B cell (primary cell): ENCODE measurements around the gene KCTD14. TPM values are rescaled to one million over a fixed set of nuclear protein-coding genes. Genes with fewer than 3 reads are reported as not detected.

Experiments used
- ATAC-seq: fragments of 200-7000 bp; cut with Tn5 transposase; one replicate; pipeline ENCODE4 v1.10.0; 2021; ENCODE audit warnings: low read depth, mild to moderate bottlenecking, moderate number of reproducible peaks, moderate library complexity
- CTCF ChIA-PET: fragments of 350-600 bp; sonication (Branson Sonifier 250); formaldehyde crosslinking; loops from one replicate; lab custom pipeline; 2021; ENCODE audit warnings: antibody characterized with exemption, inconsistent platforms; lab: Charles Lee
- POLR2A ChIA-PET: fragments of 350-600 bp; sonication (Branson Sonifier 250); formaldehyde crosslinking; loops from one replicate; lab custom pipeline; 2021; ENCODE audit warnings: antibody characterized with exemption; lab: Charles Lee
- DNase-seq: peaks from one replicate; pipeline ENCODE4 v3.0.0; 2013
- H2AFZ ChIP-seq: 2 replicates; pipeline ENCODE4 v1.6.1; 2012; ENCODE audit warnings: mild to moderate bottlenecking, low read depth, low read length; ENCODE audit not compliant: insufficient read depth, poor library complexity, severe bottlenecking
- H3K27ac ChIP-seq, 2 donors: 1 replicate in 1 of 2; 2 replicates in 1 of 2; pipeline ENCODE4 v1.5.1; 2012 to 2013; ENCODE audit warnings: low read length in 2 of 2, mild to moderate bottlenecking in 2 of 2, moderate library complexity in 1 of 2
- H3K27me3 ChIP-seq, 4 experiments: fragments of 200-600 bp in 1 of 4; sonication (generic) in 1 of 4; replicated peaks in 1 of 4; 1 replicate in 2 of 4; 2 replicates in 2 of 4; pipeline versions ENCODE4 v1.6.1 to v1.7.0; 2013 to 2016; ENCODE audit warnings: low read length in 3 of 4, mild to moderate bottlenecking in 2 of 4, mixed read lengths in 1 of 4, moderate library complexity in 1 of 4; ENCODE audit not compliant: insufficient read depth in 4 of 4, control insufficient read depth in 3 of 4; ENCODE audit errors: control extremely low read depth in 1 of 4
- H3K36me3 ChIP-seq, 2 experiments: replicated peaks in 1 of 2; 1 replicate in 1 of 2; 2 replicates in 1 of 2; pipeline versions ENCODE4 v1.6.1 to v1.7.1; 2013; ENCODE audit warnings: low read length in 1 of 2; ENCODE audit not compliant: insufficient read depth in 2 of 2, control insufficient read depth in 1 of 2; ENCODE audit errors: control extremely low read depth in 1 of 2, extremely low read depth in 1 of 2
- H3K4me1 ChIP-seq, 2 donors: fragments of 200-600 bp in 1 of 2; sonication (generic) in 1 of 2; 1 replicate in 1 of 2; 2 replicates in 1 of 2; pipeline versions ENCODE4 v1.5.1 to v1.6.1; 2013 to 2017; ENCODE audit warnings: low read length in 2 of 2; ENCODE audit not compliant: control insufficient read depth in 2 of 2, insufficient read depth in 2 of 2
- H3K4me2 ChIP-seq: replicated peaks from 2 replicates; pipeline ENCODE3; 2012; ENCODE audit warnings: mild to moderate bottlenecking, low read depth, low read length; ENCODE audit not compliant: poor library complexity, severe bottlenecking
- H3K4me3 ChIP-seq, 5 experiments: fragments of 200-600 bp in 1 of 5; sonication (generic) in 1 of 5; 1 replicate in 3 of 5; 2 replicates in 2 of 5; pipeline versions ENCODE4 v1.5.1 to v1.7.0; 2011 to 2016; ENCODE audit warnings: low read length in 4 of 5, mild to moderate bottlenecking in 4 of 5, low read depth in 2 of 5, control low read depth in 1 of 5, moderate library complexity in 1 of 5; ENCODE audit not compliant: insufficient read depth in 1 of 5; ENCODE audit errors: control extremely low read depth in 1 of 5, extremely low read depth in 1 of 5
- H3K79me2 ChIP-seq: fragments of 200-600 bp; sonication (generic); one replicate; pipeline ENCODE4 v1.6.0; 2016; ENCODE audit warnings: low read length; ENCODE audit not compliant: control insufficient read depth, insufficient read depth
- H3K9ac ChIP-seq: fragments of 200-600 bp; sonication (generic); 2 replicates; pipeline ENCODE4 v1.6.1; 2017; ENCODE audit warnings: mild to moderate bottlenecking, low read length, moderate library complexity
- H3K9me3 ChIP-seq, 3 donors: one replicate each; pipeline versions ENCODE4 v1.6.1 to v1.7.1; 2013; ENCODE audit warnings: low read length in 2 of 3; ENCODE audit not compliant: control insufficient read depth in 2 of 3, insufficient read depth in 1 of 3; ENCODE audit errors: control extremely low read depth in 1 of 3
- H4K20me1 ChIP-seq: 2 replicates; pipeline ENCODE4 v1.6.0; 2012; ENCODE audit warnings: mild to moderate bottlenecking, low read length; ENCODE audit not compliant: insufficient read depth, control insufficient read depth, poor library complexity, severe bottlenecking
- H3K27ac Mint-ChIP-seq: one replicate; pipeline ENCODE4 v1.8.0; 2021; ENCODE audit warnings: mixed read lengths
- H3K27me3 Mint-ChIP-seq: one replicate; pipeline ENCODE4 v1.8.0; 2021; ENCODE audit warnings: mixed read lengths
- H3K4me1 Mint-ChIP-seq: one replicate; pipeline ENCODE4 v1.8.0; 2021; ENCODE audit warnings: mixed read lengths
- H3K4me3 Mint-ChIP-seq: one replicate; pipeline ENCODE4 v1.8.0; 2021; ENCODE audit warnings: mixed read lengths
- H3K9me3 Mint-ChIP-seq: one replicate; pipeline ENCODE4 v1.8.0; 2022; ENCODE audit warnings: mixed read lengths; ENCODE audit not compliant: insufficient read depth
- CTCF ChIP-seq: fragments of 200-600 bp; IDR thresholded peaks from one replicate; pipeline ENCODE4 v1.8.0; 2022; ENCODE audit warnings: antibody characterized with exemption, mild to moderate bottlenecking
- EZH2 ChIP-seq: IDR thresholded peaks from 2 replicates; pipeline ENCODE4 v1.6.1; 2012; ENCODE audit warnings: borderline replicate concordance, low read depth, mild to moderate bottlenecking, moderate library complexity, low read length; ENCODE audit not compliant: insufficient read depth, poor library complexity, severe bottlenecking
- WGBS: methylation state at CpG from one replicate; pipeline ENCODE4 v1.1.5; 2013; ENCODE audit warnings: missing lambda C conversion rate; ENCODE audit not compliant: insufficient coverage; 5-methylcytosine and 5-hydroxymethylcytosine counted together
- intact Hi-C: fragments of 100-400 bp; cut with micrococcal nuclease; formaldehyde crosslinking; loops from one replicate; pipeline ENCODE4 v1.10.0; 2022
- polyA plus RNA-seq: library from polyadenylated mRNA; depleted of rRNA; stranded (reverse); fragments of >200 nt; gene quantifications from 2 replicates; pipeline ENCODE4 v1.2.3, GENCODE V29; 2012
- total RNA-seq, 2 donors: library from RNA; stranded (reverse); fragments of 120-200 nt in 1 of 2; gene quantifications; 1 replicate in 1 of 2; 2 replicates in 1 of 2; pipeline versions ENCODE4 v1.2.3 to v1.2.4, GENCODE V29; 2013 to 2022

KCTD14 gene
- total and polyA plus RNA-seq, 2 donors (not counting 1 experiment from before 2014, with no cell fraction given): 0.18 TPM; not detected in 1

- Mint-ChIP-seq H3K4me3 (no peak overlapping the region), H3K27me3 (no peaks in the 10 kb centered on the region), H3K27ac (no peak overlapping the region), H3K9me3 (no peaks in the 10 kb centered on the region), H3K4me1 (peaks cover 10% of the 10 kb centered on the region)
- no peak for TF ChIP-seq CTCF
- TF ChIP-seq EZH2: no peak
- CTCF ChIA-PET: interaction anchor here (1.3 kb wide), 1 partner anchor 8 kb away, joined by 4 read pairs; no protein-coding TSS in a partner anchor
- DNase-seq (no peak), ATAC-seq (no peak)
- Histone ChIP-seq H4K20me1 (no peaks in the 10 kb centered on the region), H3K4me3 (no peak overlapping the region), H2AFZ (no peak overlapping the region), H3K4me1 (peaks cover 5 to 6% of the 10 kb centered on the region in 2 donors), H3K27me3 (no peaks in the 10 kb centered on the region), H3K27ac (no peak overlapping the region), H3K4me2 (no peak overlapping the region), H3K79me2 (no peaks in the 10 kb centered on the region), H3K9me3 (no peaks in the 10 kb centered on the region), H3K36me3 (no peaks in the 10 kb centered on the region), H3K9ac (no peak overlapping the region)
- POLR2A ChIA-PET: no interaction called here
- WGBS: 93% methylated on average over 7 of the region's 9 CpGs
- intact Hi-C loops: no loop called here
Measured at GRCh38 chr11:78037825-78038620, 14.9 kb upstream of the KCTD14 start.

- Histone ChIP-seq H2AFZ (no peak overlapping the region), H3K79me2 (no peaks in the 10 kb centered on the region)
Measured at GRCh38 chr11:78037056-78037455, 14.0 kb upstream of the KCTD14 start.

More at GRCh38 chr11:78037056-78037455, 14.0 kb upstream of the KCTD14 start:
- H3K9me3 ChIP-seq: no peaks in the 10 kb centered on the region
- POLR2A ChIA-PET: no interaction called here
- H3K27me3 ChIP-seq: no peaks in the 10 kb centered on the region
- CTCF ChIA-PET: interaction anchor here (1.3 kb wide), 1 partner anchor 9 kb away, joined by 4 read pairs; no protein-coding TSS in a partner anchor
- DNase-seq (no peak), ATAC-seq (no peak)
- Mint-ChIP-seq H3K27ac (no peak overlapping the region), H3K9me3 (no peaks in the 10 kb centered on the region), H3K4me3 (no peak overlapping the region), H3K4me1 (peaks cover 10% of the 10 kb centered on the region), H3K27me3 (no peaks in the 10 kb centered on the region)
- H3K4me1 ChIP-seq: peaks cover 5 to 6% of the 10 kb centered on the region in 2 donors
- WGBS: 93% methylated on average over 3 of the region's 3 CpGs
- H3K4me3 ChIP-seq: no peak overlapping the region
- H3K9ac ChIP-seq: no peak overlapping the region
- no peak overlapping the region for H3K27ac ChIP-seq
- H4K20me1 ChIP-seq: no peaks in the 10 kb centered on the region
- no peak for TF ChIP-seq EZH2
- no peak for TF ChIP-seq CTCF
- H3K4me2 ChIP-seq: no peak overlapping the region
- H3K36me3 ChIP-seq: no peaks in the 10 kb centered on the region
- intact Hi-C loops: no loop called here
